Kasumi-1 (cell line): ENCODE measurements around the gene CISH.

ENCODE experiments used
- DNase-seq, 2 experiments: peaks; one replicate each; lab custom pipeline; 2025; lab: John Stamatoyannopoulos, UW

Gene CISH

GRCh38 chr3:50612970-50613846 lies 1.6 kb upstream of the CISH start:
- no peak for DNase-seq

- DNase-seq: no peak
Observed at GRCh38 chr3:50612234-50612882, 784 bp upstream of the CISH start.

- DNase-seq: no peak
Observed at GRCh38 chr3:50610992-50611463, 546 bp downstream of the CISH start.

- DNase-seq: no peak
Observed at GRCh38 chr3:50610181-50610971, 1.2 kb downstream of the CISH start.

GRCh38 chr3:50609763-50610085 lies 1.9 kb downstream of the CISH start:
- no peak for DNase-seq

- peak in 1 of 2 experiments; percentile 46 for DNase-seq
Observed at GRCh38 chr3:50609071-50609762, 2.4 kb downstream of the CISH start.

GRCh38 chr3:50608278-50608677 lies 3.3 kb downstream of the CISH start:
- DNase-seq: no peak

- no peak for DNase-seq
Observed at GRCh38 chr3:50607271-50608091, 4.1 kb downstream of the CISH start.

- DNase-seq: peak; percentile 26
Observed at GRCh38 chr3:50606596-50606995, 5.0 kb downstream of the CISH start.

- DNase-seq: no peak
Observed at GRCh38 chr3:50605901-50606326, 5.7 kb downstream of the CISH start.

- DNase-seq: peak; percentile 18 to 30
Observed at GRCh38 chr3:50604628-50605588, 6.7 kb downstream of the CISH start.

GRCh38 chr3:50604110-50604621 lies 7.4 kb downstream of the CISH start:
- DNase-seq: no peak

- no peak for DNase-seq
Observed at GRCh38 chr3:50603261-50604109, 8.1 kb downstream of the CISH start.

- DNase-seq: no peak
Observed at GRCh38 chr3:50602595-50603191, 8.9 kb downstream of the CISH start.

- peak; percentile 97 for DNase-seq
Observed at GRCh38 chr3:50600841-50601591, 10.6 kb downstream of the CISH start.

GRCh38 chr3:50600141-50600753 lies 11.3 kb downstream of the CISH start:
- no peak for DNase-seq

GRCh38 chr3:50599716-50600118 lies 11.9 kb downstream of the CISH start:
- no peak for DNase-seq
